ENCODE results near the gene DMD.

Gene DMD

DNA sequence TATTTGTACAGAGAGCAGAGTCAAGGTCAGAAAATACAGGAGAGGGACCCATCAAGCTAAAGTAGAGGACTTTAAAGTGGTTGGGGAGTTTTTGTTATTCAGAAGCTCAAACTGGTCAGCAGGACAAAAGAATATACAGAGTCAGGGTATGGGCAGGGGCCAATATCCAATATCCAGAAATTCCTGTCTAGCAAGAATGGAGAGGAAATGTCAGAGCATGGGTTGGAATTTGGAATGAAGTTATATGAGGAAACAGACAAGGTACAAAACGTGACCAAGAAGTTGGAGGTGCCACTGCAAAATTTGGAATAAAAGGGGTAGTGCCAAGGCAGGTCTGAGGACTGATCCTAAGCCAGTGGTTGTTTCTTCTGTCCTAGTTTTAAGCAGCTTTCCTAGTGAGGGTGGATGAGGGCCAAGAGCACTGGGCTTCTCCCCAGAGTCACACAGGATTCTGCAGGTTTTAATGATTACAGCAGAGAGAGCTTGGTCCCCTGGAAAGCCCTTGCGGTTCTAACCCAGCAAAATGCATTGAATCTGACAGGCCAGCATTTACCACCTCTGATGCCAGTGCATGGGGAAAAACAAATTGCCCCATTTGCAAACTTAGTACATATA lies 1834.8 kb downstream of the DMD start:
- no peak for DNase-seq

DNA sequence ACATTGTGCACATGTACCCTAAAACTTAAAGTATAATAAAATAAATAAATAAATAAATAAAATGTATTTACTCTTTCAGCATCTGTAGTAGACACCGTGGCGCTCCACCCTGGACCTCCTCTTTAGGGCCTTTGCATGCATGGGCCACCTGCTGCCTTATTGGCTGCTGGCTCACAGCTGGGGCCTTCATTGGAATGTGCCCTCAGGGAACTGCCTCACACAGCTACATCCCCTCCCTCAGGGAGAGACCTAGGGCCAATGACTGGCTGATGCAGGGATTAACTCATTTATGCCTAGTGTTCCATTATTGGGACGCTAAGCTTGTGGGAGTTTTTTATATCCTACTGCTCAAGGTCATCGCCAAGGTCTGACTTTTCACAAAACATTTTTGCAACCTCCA lies 1836.6 kb downstream of the DMD start:
- DNase-seq, result no peak

DNA sequence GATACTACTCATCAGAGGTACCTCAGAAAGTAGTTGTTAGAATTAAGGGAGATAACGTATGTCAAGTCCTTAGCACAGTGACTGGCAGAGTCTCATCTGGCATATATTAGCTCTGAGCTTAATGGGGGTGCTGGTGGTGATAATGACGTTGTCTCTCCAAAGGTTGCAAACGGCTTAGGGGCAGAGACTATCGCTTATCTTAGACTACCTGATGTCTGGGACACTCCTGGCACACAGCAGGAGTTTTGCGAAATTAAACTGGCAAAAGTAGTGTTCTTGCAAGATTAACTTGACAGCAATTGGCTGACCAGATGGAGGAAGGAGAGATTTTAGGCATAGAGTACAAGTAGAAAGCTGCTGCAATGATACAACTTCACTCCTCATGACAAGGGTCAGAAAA lies 1839.4 kb downstream of the DMD start:
- no peak for DNase-seq

DNA sequence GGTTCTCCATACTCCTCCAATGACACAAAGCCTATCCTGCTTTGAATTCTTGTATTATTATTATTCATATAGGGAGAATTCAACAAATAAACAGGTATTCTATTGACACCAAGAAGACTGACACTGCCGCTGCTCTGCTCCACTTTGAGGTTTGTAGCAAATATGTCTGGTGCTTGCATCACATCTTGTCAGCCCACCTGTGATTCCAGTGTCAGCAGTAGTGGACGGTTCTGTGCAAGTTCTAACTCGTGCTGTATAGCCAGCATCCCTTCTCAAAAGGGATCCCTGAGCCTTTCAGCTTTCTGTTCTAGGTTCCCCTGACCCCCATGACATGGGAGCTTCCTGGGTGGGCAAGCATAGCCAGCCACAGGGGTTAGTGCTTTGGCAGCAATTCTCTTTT lies 1843.5 kb downstream of the DMD start:
- no peak for DNase-seq

DNA sequence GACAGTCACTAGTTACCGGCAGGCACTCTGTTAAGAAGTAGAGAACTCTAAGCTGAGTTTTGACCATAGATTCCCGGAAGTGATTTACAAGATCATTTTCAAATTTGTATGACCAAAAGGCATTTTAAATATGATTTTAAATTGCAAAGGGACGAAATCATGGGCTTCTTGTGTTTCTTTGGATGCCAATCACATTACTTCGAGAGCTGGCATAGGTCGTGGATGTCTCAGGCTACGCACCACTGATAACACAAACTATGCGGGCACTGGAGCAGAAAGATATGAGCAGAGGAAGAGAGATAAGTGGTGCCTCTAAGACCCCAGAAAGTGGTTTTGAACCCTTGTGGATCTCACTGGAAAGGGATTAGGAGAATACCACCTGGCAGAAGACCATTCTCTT lies 1845.3 kb downstream of the DMD start:
- no peak for DNase-seq

DNA sequence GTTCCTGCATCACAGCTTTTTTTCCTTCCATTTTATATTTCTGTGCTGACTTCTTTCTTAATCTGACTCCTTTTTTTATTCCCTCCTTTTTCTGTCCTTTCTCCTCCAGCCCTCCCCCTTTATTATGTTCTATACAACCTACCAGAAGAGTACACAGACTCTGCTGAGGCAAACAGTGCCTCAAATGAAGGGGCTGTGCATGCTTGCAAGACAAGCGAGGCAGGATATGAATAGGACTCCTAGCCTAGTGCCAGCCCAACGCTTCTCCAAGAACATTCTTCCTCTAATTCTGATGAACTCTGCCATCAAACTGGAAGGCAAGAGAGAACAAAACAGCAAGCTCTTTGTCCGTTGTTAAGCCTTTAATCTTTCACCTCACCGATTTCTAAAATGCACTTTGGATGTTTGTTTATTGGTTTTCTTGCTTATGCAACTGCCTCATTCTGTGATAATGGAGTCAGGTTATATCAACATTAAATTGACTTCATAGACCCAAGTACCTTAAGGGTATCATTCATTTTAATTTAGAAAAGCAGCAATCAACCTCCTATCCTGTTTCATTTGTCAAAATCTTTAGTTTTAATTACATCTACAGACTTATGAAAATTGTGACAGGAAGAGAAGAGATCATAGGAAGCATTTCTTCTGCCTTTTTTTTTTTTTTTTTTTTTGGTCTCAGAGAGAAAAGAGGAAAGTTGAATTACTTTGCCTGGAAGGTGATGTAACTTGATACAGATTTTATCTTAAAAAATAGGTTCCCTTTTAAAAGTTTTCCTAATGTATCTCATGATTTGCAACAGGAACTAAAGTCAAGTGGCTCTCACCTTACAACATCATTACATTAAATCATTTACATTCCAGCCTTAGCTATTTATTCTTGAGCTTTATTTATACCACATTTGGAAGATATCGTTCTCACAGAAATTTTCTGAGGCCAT lies 1854.8 kb downstream of the DMD start:
- DNase-seq, result no peak

DNA sequence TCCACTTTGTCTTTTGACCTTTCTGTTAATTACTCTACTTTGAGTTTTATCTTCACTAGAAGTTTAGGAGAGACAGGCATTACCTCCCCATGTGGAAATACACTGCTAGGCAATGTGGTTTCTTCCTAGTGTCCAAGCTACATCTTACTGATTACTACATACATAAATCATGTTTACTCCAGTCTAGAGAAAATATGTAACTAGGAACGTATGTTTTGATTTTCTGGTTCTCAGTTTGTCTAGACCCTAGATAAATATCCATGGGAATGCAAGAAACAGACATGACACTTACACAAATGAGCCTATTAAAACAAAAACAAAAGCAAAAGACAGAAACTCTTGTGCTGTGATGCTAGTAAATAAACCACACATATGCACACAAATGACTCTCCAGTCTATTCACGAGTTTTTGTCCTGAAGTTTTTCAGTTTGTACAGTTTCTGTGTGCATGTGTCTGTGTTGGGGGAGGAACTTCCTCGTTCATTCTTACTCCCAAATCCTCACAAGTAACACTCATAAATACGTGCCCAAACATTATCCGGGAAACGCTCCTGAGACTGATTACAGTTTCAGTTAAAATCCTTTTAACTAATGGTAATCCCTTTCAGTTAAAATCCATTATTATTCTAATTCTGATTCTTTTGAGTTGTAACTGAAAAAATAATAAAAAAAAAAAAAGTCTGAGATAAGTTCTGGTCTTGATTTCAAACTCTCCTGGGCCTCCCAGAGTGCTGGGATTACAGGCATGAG lies 1856.0 kb downstream of the DMD start:
- no peak for DNase-seq

DNA sequence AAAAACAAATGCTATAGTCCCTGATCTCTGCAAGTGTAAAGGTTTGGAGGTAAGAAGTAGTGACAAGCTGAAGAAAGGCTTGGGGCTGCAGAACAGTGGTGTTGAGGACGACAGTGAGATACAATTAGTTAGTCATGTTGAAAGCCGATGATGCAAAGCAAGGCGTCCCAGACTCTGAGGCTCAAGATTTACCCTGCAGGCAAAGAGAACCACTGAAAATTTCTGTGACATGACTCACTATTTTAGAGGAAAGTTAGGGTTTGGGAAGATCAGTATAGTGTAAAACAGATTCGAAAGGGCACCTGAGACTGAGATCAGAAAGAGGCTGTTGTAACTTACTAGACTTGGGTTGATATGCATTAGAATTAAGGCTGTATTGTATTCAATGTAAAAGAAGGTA lies 1858.3 kb downstream of the DMD start:
- DNase-seq, result no peak

DNA sequence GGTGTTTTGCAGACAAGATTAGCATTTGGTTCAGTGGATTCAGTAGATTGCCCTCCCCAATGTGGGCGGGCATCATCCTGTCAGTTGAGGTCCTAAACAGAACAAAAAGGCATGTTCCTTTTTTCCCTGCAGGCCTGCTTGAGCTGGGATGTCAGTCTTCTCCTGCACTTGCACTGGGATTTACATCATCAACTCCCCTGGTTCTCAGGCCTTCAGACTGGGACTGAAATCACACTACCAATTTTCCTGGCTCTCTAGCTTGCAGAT lies 1860.6 kb downstream of the DMD start:
- DNase-seq, result no peak

DNA sequence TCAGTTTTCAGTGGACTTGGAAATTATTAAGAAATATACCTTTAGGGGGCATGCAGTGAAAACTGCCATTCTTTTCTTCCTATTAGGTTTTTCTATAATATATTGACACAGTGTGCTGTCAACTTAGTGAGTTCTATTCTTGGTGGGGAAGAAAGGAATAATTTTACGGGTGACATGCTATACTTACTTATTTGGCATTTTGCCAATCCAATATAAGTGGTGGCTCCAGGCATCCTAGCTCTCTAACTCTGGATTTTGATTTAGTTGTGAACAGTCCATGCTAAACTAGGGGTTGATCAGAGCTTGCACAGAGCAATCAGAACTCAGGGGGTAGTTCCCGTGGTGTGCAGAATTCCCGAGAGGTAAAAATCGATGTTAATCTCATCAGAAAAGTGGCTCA lies 1861.8 kb downstream of the DMD start:
- no peak for DNase-seq

DNA sequence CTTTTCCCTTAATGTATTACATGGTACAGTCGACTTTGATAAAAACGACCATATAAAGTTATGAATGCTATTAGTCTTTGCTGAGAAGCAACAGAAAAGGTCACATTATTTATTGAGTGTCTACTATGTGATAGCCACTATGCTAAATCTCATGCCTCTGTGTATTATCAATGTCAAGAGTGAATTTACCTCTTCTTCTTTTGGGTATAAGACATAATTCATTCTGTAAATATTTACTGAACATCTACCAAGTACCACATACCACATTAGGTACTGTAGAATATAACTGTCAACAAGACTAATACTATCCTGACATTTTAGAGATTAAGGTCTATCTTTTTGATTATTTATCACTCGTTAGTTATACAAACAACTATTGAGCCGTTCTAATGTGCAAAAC lies 1870.8 kb downstream of the DMD start:
- no peak for DNase-seq

DNA sequence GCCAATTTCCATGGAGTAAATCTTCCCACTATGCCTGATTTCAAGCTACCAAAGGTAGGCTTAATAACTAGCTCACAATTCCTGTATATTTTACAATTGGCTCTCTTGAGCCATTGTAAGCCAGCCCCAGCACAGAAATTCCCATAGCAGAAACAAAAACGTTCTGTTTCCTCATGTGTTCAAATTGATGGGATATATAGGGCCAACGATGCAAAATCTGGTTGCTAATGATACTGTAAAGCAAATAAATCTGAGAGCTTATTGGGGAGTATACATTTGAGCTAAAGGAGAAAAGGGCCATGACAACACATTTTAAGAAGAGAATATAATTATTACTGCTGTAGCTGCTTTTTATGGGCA lies 1872.4 kb downstream of the DMD start:
- no peak for DNase-seq

DNA sequence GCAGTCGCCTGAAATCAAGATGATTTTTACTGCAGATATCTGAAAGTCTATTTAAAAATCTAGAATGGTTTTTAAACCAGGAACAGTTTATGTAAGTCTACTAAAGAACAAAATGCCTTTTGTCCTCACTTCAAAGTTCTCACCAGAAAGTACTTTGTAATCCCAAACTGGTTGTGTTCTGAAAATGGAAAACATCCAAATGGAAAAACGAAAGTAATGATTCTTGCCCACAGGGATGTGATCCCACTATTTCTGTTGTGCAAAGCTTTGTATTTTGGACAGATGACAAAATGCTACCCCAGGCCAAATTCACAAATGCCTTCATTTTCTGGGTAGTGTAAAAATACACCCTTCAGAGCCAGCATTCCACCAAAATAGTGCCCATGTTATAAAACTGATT lies 1874.0 kb downstream of the DMD start:
- no peak for DNase-seq

DNA sequence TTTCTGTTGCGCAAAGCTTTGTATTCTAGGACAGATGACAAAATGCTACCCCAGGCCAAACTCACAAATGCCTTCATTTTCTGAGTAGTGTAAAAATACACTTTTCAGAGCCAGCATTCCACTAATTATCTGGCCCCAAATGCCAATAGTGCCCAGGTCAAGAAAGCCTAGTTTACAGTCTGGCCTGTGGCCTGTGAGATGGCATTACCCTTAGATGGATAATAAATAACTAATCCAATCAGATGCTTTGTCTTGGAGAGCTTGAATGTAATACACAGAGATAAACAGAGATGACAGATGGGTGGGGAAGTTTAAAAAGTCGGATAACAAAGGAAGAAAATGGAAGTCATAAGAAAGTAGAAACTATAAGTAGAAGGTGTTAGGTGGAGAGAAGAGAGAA lies 1874.9 kb downstream of the DMD start:
- no peak for DNase-seq

DNA sequence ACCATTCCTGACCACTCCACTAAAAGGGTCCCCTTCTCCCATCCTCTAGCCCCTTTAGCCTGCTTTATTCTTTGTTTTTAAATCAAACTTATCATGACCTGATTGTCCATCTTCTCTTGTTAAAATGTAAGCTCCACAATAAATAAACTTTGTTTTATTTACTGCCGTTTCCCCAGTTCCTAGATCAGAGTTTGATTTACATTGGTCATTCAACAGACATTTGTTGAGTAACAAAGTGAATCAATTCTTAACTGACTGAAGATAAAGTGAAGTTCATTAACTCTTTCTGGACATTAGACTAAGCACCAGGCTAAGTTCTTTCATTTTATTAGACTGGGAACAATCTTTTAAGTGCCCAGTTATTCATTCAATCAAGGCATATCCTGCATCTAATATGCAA lies 1876.4 kb downstream of the DMD start:
- DNase-seq, result no peak

DNA sequence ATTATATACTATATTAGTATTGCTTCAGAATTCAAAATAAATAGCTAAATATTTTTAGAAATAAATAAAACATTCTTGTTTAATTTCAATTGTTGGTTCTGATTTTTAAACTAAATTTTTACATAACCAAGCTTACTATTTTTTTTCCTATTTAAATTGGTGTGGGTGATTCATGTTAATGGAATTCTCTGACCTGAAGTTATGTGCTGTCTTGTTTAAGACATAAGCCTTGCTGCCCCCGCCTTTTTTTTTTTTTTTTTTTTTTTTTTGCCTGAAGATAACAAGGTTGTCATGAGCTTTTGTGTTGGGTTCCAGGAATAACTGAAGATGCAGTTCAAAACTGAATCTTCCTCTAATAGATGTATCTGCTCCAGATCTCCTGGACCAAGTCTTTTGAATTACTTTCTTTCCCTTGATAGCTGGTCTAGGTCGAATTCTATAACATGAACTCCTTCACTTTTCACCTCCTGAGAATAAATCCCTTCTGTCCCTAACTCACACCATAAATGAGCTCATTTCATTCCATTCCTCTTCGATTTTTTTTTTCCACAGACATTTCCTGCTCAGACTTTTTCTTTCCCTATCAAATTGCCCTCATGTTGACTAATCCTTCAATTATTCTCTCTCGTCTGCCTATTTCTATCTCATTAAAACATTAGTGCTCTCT lies 1878.1 kb downstream of the DMD start:
- no peak for DNase-seq

DNA sequence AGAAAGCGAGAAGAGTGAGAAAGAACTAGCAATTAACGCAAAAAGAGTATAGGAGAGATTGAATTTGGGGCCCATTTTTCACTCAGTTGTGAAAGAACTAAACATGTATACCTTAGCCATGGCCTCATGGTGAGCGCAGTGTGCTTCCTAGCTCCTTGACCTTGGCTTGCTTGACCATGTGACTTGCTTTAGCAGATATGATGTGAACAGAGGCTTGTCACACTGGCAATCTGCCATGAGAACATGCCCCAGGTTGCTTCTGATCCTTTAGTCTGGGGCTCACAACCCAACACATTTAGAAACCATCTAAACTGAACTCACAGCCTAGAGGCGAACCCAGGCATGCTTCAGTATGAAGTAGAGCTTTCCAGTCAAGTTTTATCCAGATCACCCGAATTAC lies 1879.4 kb downstream of the DMD start:
- DNase-seq, result no peak

DNA sequence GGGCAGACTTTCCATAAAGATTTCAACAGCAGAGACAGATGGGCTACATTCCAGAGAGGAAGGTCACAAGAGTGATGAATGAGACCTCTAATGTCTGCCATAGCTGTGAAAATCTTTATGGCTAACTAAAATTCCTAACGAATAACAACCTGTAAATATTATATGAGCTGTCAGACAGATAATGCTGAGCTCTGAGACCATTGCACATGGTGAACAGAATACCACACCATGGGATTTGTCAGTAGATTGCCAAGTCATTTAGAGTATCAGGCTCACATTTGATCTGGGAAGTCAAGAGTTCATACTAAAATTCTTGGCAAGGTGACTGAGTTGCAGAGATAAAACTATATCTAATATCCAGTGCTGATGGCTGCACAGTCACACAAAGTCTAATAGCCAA lies 1880.3 kb downstream of the DMD start:
- no peak for DNase-seq

DNA sequence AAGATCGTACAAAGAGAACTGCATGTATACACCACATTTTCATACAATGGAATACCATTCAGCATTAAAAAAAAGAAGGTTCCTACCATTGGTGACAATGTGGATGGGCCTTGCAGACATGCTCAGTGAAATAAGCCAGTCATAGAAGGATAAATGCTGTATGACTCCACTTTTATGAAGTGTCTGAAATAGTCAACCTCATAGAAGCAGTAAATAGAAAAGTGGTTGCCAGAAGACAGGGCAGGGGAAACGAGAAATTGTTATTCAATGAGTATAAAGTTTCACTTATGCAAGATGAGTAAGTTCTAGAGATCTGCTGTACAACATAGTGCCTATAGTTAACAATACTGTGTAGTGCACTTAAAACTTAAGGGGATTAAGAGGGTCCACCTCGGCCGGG lies 1882.1 kb downstream of the DMD start:
- DNase-seq, result no peak

DNA sequence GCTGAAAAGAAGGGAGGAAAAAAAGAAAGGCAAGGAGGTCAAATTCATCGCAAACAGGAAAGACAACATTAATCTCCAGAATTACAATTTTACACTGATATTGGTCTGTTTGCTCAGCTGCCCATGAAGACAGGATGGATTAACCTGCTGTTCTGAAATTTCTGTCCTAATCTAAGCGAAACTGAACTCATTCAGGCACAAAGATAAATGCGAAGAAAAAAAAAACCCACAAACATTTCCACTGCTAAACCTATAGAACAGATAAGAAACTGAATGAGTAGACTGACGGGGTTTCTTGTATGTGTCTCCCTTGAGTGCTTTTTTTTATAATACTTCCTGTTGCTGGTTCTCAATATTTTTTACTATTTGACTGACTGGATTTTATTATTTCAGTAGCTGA lies 1887.7 kb downstream of the DMD start:
- DNase-seq, result no peak

DNA sequence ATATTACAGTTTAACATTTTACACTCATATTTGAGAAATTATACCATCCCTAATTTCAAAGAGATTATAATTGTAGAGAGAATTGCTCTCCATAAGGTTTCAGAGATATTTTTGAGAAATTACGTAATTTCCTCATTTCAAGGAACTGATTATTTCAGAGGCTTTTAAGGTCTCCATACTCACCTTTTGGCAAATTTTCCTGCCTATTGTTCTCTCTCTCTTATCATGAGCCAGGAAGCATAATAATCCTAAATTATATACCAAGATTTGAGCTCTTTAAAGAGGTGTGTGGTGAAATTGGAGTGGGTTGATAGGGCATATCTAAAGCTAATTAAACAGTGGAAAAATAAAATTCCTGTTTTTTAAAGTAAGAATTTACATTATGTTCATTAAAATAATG lies 1890.6 kb downstream of the DMD start:
- no peak for DNase-seq

DNA sequence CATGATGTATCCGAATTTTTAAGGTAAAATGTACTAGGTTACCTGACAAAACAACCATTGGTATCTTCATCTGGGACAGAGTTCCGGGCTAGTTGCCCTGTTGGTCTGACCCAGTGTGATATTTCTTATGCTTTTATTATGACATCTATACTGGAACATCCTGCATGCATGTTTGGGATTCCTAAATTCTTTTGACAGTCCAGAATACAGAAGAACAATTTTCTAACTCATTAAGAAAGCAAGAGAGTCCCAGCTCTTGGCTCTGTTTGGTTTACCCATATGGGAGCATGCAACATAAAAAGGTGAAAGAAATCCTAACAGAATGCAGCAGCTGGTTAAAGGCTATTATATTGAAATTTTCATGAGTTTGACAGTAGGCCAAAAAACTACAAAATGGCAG lies 1891.8 kb downstream of the DMD start:
- DNase-seq, result no peak

DNA sequence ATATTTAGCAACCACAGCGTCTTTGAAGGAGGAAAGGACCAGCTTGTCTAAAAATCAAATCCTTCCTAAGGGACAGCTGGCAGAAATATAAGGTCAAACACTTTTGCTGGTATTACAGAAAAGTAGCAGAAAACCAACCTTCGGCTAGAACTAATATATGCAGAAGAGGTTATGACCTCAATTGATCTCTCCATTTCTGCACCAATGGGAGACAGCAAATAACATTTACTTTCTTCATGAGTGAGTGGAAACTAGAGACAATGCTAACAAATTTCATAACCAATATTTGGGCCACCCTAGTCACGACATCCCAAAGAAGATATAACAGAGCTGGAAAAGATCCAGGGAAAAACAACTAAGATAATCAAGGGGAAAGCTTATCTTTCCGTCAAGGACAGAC lies 1892.5 kb downstream of the DMD start:
- no peak for DNase-seq

Data from stimulated activated CD4-positive, alpha-beta T cell treated with anti-CD3 and anti-CD28 coated beads, Interleukin-4, amount 100 ng/mL, for 24 hours (primary cell).